Body of pancreas (tissue), 4 donors: ENCODE results near the gene MGAT3.

Experiments
- POLR2A ChIP-seq, 3 donors: fragments of 450-650 bp; IDR thresholded peaks; one replicate each; pipeline ENCODE4 v1.6.1; 2016; ENCODE audit warnings: antibody characterized with exemption in 3 of 3, mild to moderate bottlenecking in 2 of 3
- TF ChIP-seq, protein P1 (sequence below), 7 experiments: fragments of 450-650 bp in 4 of 7; fragments of 200-600 bp in 3 of 7; sonication (generic) in 3 of 7; IDR thresholded peaks; one replicate each; pipeline ENCODE4 v1.5.1; 2016 to 2019; ENCODE audit warnings: antibody characterized with exemption in 7 of 7

- TF ChIP-seq, protein P1, sequence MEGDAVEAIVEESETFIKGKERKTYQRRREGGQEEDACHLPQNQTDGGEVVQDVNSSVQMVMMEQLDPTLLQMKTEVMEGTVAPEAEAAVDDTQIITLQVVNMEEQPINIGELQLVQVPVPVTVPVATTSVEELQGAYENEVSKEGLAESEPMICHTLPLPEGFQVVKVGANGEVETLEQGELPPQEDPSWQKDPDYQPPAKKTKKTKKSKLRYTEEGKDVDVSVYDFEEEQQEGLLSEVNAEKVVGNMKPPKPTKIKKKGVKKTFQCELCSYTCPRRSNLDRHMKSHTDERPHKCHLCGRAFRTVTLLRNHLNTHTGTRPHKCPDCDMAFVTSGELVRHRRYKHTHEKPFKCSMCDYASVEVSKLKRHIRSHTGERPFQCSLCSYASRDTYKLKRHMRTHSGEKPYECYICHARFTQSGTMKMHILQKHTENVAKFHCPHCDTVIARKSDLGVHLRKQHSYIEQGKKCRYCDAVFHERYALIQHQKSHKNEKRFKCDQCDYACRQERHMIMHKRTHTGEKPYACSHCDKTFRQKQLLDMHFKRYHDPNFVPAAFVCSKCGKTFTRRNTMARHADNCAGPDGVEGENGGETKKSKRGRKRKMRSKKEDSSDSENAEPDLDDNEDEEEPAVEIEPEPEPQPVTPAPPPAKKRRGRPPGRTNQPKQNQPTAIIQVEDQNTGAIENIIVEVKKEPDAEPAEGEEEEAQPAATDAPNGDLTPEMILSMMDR (IDR thresholded peaks at IDR 0.05), result no peak
- no peak for TF ChIP-seq POLR2A (IDR thresholded peaks at IDR 0.05)
Measured at GRCh38 chr22:39481595-39481994, 24.8 kb downstream of the MGAT3 start.
